Cortex of kidney (tissue), 1 donor: ENCODE results near the gene SOWAHA.

Experiments
- DNase-seq: peaks from one replicate; lab custom pipeline; 2025; lab: John Stamatoyannopoulos, UW

The SOWAHA gene

DNA sequence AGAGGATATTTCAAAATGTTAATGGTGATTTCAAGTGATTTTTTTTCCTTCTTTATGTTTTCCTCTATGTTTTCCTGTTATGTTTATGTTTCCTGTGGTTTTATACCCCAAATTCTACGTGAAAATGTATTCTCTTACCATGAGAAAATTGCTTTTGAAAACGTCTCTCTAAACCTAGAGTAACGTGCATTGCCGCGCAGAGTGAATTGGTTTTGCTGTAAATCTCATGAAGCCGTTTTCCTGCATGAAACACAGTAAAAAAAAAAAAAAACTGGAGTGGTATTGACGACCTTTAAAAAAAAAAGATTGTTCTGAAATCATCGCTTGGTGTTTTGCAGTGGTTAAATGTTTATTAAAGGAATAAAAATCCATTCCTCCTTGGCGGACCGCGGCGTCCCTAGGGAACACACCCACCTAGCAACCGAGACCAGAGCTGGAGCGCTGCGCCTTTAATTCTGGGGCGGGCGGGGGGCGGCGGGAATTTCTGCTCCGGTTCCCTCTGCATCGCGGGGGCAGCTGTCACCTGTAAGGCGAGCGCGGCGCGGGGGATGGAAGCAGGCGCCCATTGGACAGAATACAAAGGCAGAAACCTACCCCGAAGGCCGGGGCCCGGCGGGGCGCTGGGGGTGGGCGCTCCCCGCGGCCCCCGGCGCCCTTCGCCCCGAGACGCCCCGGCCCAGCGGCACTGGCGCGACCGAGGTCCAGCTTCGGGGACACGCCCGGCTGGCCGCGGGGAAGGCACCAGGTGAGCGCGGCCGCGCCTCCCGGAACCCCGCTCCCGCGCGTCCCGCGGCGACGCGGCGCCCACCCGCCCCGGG, at the start of gene SOWAHA:
TSS of gene SOWAHA (plus strand) at position 522 of the 818 bp plus-strand sequence. CDS start 320 bp downstream, outside the sequence.
- DNase-seq: no peak

- DNase-seq: no peak
These were observed 49.1 kb upstream of the SOWAHA start for GRCh38 chr5:132764051-132764450.

DNA sequence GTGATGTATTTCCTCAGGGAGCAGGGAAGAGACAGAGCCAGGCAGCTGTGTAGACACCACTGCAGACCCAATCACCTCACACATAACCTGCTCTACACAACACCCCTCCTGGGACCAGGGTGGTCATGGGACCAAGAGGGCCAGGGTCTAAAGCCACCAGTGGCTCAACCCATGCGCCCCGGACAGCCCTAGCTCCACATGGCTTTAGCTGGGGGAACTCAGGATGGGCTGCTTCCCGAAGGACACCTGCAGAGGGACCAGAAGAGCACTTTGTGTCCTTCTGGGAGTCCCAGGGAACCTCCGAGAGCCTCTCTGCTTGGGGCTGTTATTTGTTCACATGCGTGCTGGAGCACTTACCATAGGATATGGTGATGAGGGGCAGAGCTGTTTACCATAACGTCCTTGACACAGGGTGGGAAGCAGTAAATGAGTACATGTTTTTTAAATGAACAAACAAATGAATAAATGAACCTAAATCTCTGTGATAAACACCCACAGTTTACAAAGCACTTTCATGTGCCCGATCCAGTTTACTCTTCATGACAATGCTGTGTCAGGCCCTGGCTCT, 48.3 kb upstream of the SOWAHA start:
- no peak for DNase-seq

DNA sequence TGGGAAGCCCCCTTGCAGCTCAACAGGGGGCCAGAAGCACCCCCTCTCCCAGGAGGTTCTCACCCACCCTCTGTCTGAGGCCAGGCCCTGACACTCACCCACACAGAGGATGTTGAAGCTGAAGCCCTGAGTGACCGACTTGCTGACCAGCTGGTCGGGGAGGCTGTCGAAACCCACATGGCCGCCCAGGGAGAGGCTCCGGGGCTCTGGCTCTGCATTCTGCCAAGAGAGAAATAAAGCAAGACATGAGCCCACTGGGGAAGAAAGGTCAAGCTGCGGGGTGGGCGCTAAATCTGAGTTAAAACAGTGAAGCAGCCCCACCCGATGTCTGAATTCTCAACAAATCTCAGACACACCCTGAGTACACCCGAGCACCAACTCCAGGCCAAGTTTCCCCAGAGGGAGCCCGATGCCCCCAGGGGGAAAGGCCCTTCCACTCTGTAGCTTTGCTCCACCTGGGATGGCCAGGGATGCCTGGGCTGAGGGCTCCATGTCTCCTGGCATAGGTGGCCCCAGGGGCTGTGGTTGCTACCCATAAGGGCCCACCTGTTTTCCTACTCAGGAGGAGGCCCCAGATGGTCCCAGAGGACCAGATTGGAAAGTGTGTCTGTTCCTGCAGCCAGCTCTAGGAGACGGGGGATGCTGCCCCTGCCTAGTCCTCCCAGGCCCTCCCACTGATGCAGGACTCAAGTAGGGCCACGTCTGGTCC, 47.6 kb upstream of the SOWAHA start:
- DNase-seq: no peak

GRCh38 chr5:132766020-132766805, 46.9 kb upstream of the SOWAHA start:
- DNase-seq: no peak

DNA sequence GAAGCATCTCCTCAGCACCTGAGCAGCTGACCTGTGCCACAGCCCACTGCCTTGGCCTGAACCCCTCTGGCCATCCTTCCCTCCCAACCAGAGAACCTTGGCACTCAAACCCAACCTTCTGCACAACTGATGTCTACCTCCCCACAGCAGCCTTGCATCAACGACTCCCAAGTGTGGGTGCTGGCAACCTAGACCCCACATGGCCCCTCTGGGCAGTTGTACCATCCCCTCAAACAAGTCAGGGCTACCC, 46.4 kb upstream of the SOWAHA start:
- no peak for DNase-seq

- no peak for DNase-seq
These were observed 46.0 kb upstream of the SOWAHA start for GRCh38 chr5:132767150-132767549.

GRCh38 chr5:132768485-132768868, 44.6 kb upstream of the SOWAHA start:
- no peak for DNase-seq

DNA sequence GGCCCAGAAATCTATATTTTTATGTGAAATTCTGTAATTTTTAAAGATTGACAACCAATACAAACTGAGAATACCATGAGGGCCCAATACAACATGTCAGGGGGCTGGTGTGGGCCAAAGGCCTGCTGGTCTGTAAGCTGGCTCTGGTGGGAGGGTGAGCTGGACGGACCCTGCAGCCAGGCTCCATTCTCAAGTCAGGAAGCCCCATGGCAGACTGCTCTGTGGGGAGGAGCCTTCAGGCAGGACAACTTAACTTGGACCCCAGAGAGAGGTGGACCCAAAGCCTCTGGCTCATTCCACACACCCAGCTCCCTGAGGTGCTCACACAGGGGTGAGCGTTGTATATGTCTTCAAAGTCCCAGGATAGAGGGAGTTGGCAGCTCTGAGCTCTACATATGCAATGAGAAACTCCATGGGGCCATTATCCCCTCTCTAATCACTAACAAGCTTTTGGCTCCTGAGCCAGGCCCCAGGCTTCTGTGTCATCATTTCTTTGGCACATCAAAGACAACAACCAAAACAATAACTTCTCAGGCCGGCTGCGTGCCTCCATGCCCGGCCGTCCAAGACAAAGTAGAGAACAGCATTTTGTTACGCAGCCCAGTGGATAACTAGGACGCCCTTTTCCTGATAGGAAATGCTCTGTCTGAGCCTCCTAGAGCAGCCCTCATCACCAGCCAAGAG, 42.5 kb upstream of the SOWAHA start:
- DNase-seq: no peak

GRCh38 chr5:132771503-132771998, 41.6 kb upstream of the SOWAHA start:
- no peak for DNase-seq

DNA sequence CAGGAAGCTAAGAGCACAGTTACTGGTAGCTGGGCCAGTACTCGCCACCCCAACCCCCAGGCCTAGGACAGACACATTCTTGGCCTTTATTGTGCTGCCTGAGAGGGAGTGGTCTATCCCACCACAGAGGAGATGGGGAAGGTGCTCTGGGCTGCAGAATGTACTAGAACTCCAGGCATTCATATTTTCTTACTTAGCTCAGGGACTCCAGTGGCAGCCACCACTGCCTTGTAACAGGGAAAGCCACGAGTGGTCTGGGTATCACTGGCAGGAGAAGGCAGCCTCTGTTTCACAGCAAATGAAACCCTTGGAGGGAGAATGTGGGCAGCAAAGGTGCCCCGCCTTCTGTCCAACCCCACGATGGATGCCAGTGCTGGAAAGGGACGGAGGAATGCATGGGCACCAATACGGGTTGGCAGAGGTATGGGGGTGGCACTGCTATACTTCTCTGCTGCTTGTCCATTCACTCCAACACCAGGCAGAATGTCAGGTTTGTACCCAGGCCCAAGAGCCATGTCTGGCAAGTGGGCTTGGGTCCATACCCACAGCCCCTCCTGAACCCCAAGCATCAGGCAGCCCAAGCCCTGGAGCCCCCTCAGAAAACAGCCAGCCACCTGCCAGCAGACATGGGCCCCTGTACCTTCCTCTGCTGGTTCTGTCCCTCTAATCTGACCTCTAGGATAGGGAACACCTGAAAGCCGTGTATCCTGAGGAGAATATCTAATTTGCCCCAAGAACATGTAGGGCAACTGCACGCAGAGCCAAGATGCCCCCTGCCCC, 40.6 kb upstream of the SOWAHA start:
- DNase-seq: no peak

DNA sequence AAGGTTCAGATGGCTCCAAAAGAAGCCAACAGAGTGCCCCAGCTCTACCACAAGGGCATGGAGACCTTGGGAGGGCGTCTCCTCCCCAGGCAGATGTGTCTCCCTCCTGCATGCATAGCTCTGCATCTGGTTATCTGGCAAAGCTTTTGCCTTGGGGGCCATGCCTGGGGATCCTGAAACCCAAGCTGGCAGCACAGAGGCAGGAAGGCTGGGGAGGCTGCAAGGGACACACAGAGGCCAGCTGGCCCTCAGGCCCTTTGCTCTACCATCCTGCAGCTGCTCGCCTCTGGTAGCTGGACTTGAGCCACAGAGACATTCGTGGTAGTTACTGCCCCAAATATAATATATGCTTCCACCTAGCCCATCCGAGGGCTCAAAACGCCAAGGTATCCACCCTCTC, 40.0 kb upstream of the SOWAHA start:
- no peak for DNase-seq

DNA sequence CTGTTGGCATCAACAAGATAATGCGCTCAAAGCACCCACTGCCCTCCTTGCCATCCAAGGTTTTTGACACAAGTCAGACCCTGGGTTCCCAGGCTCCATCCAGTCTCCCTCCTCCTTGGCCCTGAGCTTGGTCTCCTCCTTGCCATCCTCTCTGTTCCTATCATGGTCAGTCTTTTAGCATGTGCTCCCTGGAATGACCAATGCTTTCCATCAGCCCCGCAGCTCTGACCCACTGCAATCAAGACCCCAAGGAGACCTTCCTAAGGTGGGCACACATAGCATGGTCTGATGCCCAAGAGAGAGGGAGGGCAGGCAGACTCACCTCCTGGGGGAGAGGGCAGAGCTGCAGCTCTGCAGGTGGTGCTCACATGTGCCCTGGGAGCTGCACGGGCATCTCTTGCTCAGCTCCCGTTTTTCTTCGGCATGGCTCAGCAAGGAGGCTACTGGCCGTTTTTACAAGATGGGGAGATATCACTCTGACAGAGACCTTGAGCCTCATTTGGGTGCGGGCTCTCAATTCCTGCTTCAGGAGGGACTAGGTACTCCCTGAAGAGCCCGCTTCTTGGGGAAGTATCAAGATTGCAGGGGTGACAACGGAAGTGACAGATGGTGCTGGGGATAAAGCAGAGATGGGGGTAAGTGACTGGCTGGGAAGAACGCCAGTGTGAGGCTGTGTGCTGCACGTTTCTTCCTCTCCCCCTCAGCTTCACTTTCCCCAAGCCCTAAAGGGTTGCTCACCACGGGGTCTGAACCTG, 39.3 kb upstream of the SOWAHA start:
- no peak for DNase-seq

- no peak for DNase-seq
These were observed 38.7 kb upstream of the SOWAHA start for GRCh38 chr5:132774406-132774805.

DNA sequence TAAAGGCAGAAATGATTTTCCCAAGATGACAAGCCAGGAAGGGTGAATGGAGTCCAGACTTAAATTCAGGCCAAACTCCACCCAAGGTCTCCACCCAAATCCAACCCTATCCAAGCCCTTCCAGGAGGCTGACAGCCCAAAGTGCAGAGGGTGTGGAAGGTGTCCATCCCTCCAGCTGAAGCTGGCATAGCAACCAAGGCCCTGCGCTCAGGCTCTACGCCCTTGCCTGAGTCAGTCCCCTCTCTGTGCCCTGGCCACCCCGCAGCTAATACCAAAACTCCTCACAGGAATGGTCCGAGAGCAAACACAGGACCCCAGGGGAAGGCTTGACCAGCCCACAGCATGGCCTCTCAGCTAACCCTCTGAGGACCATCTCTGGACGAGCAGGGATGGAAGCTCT, 38.2 kb upstream of the SOWAHA start:
- DNase-seq: no peak

DNA sequence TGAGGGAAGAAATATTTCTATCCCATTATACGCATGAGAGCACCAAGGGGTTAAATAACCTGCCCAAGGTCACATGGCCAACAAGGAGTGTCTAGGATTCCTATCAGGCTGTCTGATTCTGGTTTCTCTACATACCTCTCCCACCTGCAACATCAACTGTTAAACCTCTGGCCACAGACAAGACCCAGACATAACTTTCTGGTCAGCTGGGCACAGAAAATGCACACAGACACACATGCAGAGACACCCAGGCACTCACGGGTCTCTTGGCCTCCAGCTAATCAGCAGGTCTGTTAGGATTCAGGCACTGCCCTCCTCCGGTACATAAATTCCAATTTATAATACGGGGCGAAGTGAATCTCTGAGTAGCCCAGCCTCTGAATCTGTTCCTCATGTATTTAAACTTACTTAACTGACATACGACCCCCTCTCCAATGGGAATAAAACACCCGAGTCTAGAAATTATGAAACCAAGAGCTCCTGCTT, 37.6 kb upstream of the SOWAHA start:
- DNase-seq: no peak

DNA sequence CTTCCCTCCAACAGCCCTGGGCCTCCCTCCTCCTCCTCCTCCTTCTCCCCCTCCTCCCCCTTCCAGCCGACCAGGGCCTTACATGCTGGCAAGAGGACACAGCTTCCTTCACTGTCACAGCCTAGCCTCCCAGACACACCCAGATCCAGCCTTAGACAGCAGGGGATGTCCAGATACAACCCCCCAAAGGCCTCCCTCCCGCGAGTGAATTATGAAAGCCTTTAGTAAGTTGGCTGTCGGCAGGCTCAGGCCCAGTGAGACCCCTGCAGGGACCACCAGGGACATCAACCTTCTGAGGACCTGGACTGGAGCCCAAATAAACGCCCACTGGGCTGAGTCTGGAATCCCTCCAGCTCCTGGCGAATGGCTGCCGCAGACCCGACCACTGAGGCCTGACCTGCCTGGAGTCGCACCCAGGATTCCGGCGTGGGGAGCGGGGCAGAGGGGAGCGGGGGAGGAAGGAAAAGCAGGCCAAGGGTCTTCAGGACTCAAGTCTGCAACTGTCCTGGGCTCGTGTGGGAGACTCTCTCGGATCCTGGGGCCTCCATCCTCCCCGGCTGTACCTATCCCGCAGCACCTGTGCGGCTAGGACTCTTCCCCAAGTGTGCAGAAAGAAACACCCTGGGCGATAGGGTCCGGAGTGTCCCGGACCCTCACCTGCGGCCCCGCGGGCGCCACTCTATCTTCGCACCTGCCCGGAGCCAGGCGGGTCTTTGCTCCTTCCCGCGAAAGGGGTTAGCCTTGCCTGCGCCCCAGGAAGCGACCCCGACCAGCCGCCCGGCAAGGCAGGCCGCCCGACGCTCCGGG, 36.8 kb upstream of the SOWAHA start:
- no peak for DNase-seq

- no peak for DNase-seq
These were observed 36.2 kb upstream of the SOWAHA start for GRCh38 chr5:132776938-132777208.

DNA sequence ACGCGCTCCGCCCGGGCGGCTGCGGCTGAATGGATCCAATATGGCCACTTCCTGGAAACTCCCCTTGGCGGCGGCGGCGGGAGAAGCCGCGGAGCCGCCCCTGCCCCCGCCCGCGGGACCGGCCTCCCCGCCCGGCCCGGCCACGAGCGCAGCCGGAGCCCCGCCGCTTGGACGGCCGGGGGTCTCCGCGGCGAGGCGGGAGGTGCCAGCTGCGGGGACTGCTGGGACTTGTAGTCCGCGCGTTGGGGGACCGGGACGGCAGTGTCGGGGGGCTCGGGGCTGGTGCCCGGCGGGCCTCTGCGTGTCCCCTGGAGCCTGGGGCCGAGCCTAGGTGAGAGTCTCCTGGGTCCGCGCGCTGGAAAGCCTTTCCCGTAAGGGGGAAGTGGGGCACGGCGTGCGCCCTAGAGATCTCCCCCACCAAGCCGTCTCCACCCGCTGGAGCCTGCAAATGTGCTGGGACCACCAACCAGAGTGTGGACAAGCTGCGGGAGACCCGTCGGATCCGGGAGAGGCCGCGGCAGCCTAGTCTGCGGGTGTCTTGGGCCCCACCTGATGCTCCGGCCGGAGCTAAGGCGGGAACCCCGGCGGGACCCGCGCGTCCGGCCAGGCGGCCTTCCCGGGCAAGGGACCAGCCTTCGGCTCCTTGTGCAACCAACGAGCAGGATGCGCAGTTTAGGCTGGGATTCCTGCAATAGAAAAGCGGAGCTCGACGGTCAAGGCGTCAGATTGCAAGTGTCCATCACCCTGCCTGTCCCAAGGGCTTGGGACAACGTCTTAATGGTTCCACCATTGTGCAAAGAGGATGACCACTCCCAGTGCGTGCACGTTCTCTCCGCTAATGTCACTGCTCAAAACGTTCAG, 35.7 kb upstream of the SOWAHA start, which contains the start of gene SEPTIN8:
TSS of gene SEPTIN8 (minus strand) at position 31 of the 861 bp plus-strand sequence. CDS start 102 bp downstream, outside the sequence.
- no peak for DNase-seq
